ENCODE measurements around the gene OTUD4. TPM values are rescaled to one million over a fixed set of nuclear protein-coding genes. Genes with fewer than 3 reads are reported as not detected.

Gene OTUD4
- total and polyA plus RNA-seq, 2 donors (not counting 3 experiments of a cell fraction or from before 2014, with no cell fraction given): 12.6 to 40.9 TPM

DNA sequence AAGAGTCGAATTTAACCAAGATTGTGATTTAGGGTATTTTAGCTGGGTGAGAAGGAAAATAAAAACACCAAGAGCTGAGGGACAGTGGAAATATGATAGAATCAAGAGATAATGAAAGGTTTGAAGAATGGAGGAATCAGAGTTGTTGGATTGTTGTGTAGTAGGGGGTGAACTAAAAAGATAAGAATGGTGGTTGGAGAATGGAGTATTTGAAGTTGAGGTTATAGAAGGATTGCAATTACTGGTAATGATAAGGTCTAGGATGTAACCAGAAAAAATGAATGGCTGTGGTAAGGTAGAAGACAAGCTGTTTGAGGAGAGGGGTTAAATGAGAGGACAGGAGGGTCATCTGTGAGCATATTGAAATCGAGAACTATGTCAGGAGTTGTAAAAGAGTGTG is 77.8 kb downstream of the OTUD4 start:
- no peak for TF ChIP-seq POLR2A (IDR thresholded peaks at IDR 0.05; ENCODE audit: low read depth, low read length)
- no peak for TF ChIP-seq FOS (IDR thresholded peaks at IDR 0.05; ENCODE audit: borderline replicate concordance, insufficient read depth, low read length)
- no peak for TF ChIP-seq POLR2AphosphoS5 (IDR thresholded peaks at IDR 0.05; ENCODE audit: insufficient read depth, low read depth, low read length)
- TF ChIP-seq, protein P1, sequence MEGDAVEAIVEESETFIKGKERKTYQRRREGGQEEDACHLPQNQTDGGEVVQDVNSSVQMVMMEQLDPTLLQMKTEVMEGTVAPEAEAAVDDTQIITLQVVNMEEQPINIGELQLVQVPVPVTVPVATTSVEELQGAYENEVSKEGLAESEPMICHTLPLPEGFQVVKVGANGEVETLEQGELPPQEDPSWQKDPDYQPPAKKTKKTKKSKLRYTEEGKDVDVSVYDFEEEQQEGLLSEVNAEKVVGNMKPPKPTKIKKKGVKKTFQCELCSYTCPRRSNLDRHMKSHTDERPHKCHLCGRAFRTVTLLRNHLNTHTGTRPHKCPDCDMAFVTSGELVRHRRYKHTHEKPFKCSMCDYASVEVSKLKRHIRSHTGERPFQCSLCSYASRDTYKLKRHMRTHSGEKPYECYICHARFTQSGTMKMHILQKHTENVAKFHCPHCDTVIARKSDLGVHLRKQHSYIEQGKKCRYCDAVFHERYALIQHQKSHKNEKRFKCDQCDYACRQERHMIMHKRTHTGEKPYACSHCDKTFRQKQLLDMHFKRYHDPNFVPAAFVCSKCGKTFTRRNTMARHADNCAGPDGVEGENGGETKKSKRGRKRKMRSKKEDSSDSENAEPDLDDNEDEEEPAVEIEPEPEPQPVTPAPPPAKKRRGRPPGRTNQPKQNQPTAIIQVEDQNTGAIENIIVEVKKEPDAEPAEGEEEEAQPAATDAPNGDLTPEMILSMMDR (IDR thresholded peaks at IDR 0.05; ENCODE audit: extremely low read depth in 1 of 2, insufficient read depth in 1 of 2, low read depth in 1 of 2, low read length in 2 of 2): no peak
- no peak for TF ChIP-seq JUN (IDR thresholded peaks at IDR 0.05; ENCODE audit: borderline replicate concordance, insufficient read depth, insufficient read length, low read depth)
- TF ChIP-seq EZH2 (IDR thresholded peaks at IDR 0.05; ENCODE audit: borderline replicate concordance, low read depth, low read length, severe bottlenecking): no peak
- TF ChIP-seq MYC (IDR thresholded peaks at IDR 0.05; ENCODE audit: low read depth, low read length): no peak
- TF ChIP-seq, protein P2, sequence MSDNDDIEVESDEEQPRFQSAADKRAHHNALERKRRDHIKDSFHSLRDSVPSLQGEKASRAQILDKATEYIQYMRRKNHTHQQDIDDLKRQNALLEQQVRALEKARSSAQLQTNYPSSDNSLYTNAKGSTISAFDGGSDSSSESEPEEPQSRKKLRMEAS (IDR thresholded peaks at IDR 0.05; ENCODE audit: insufficient read depth, insufficient read length): no peak
- CTCF ChIA-PET: interaction anchor here (0.6 to 1.5 kb wide), 2 partner anchors 14 to 17 kb away, joined by 3 to 4 read pairs; no protein-coding TSS in a partner anchor
- Histone ChIP-seq H3K4me2 (ENCODE audit: insufficient read depth, low read length) (peak overlapping the region; percentile 42), H3K27me3 (ENCODE audit: control insufficient read depth in 2 of 2, insufficient read depth in 2 of 2, low read length in 2 of 2) (no peaks in the 10 kb centered on the region), H3K36me3 (ENCODE audit: control insufficient read depth in 2 of 2, extremely low read depth in 1 of 2, insufficient read depth in 2 of 2, low read length in 2 of 2) (peaks cover 0 to 12% of the 10 kb centered on the region in 2 experiments), H3K9ac (replicated peaks; ENCODE audit: extremely low read depth, insufficient read depth, low read length) (no peak overlapping the region), H3K9me3 (replicated peaks; ENCODE audit: control insufficient read depth, insufficient read depth, low read length) (no peaks in the 10 kb centered on the region), H3K4me3 (replicated peaks in 1 of 3; ENCODE audit: insufficient read depth in 1 of 3, low read depth in 1 of 3, low read length in 3 of 3) (no peak overlapping the region), H3K4me1 (ENCODE audit: control insufficient read depth, extremely low read depth, insufficient read depth, low read length) (peaks cover 47% of the 10 kb centered on the region), H3K27ac (ENCODE audit: insufficient read depth, low read depth, low read length) (no peak overlapping the region), H2AFZ (ENCODE audit: low read depth, low read length) (no peak overlapping the region), H3K79me2 (ENCODE audit: control insufficient read depth, insufficient read depth, low read length) (peaks cover 83% of the 10 kb centered on the region), H3K9me1 (replicated peaks; ENCODE audit: control insufficient read depth, extremely low read depth, insufficient read depth, low read length) (no peaks in the 10 kb centered on the region), H4K20me1 (replicated peaks; ENCODE audit: control insufficient read depth, extremely low read depth, insufficient read depth, low read length) (peaks cover 4% of the 10 kb centered on the region)
- no TSS peak for BruUV-seq (replicated peaks)
- intact Hi-C loops (cut with micrococcal nuclease): no loop called here
- POLR2A ChIA-PET: no interaction called here
- dilution Hi-C loops (cut with MboI; ENCODE audit: extremely low pct_ligation_motif_present, low sequenced_read_pairs): no loop called here
- no peak for DNase-seq (ENCODE audit: low read depth, low spot score)
- FAIRE-seq: no peak

All from endothelial cell of umbilical vein (primary cell).